H9 (cell line): ENCODE measurements around the gene PXK. TPM values are rescaled to one million over a fixed set of nuclear protein-coding genes. Genes with fewer than 3 reads are reported as not detected.
A peak's percentile ranks its signal among the peaks of the same experiment; 100 is the strongest.

Experiments
- DNase-seq: peaks from one replicate; pipeline ENCODE4 v3.0.0-alpha.2; 2017
- H2AFZ ChIP-seq: one replicate; pipeline ENCODE4 v1.6.1; 2013; ENCODE audit warnings: mild to moderate bottlenecking, low read length, control low read depth, moderate library complexity
- H2AK5ac ChIP-seq: 2 replicates; pipeline ENCODE4 v1.6.1; 2013; ENCODE audit warnings: low read length, control low read depth, mixed read lengths; ENCODE audit not compliant: insufficient read length
- H2BK120ac ChIP-seq: one replicate; pipeline ENCODE4 v1.6.1; 2013; ENCODE audit warnings: low read depth, mild to moderate bottlenecking, low read length, control low read depth, inconsistent platforms; ENCODE audit not compliant: poor library complexity, severe bottlenecking
- H2BK12ac ChIP-seq: 2 replicates; pipeline ENCODE4 v1.6.1; 2013; ENCODE audit warnings: low read length, control low read depth, mixed read lengths, low read depth; ENCODE audit not compliant: insufficient read length
- H2BK15ac ChIP-seq: 2 replicates; pipeline ENCODE4 v1.6.1; 2013; ENCODE audit warnings: low read depth, low read length, control low read depth
- H2BK20ac ChIP-seq: one replicate; pipeline ENCODE4 v1.6.1; 2013; ENCODE audit warnings: low read depth, mild to moderate bottlenecking, low read length, control low read depth, inconsistent platforms; ENCODE audit not compliant: poor library complexity, severe bottlenecking
- H2BK5ac ChIP-seq: 2 replicates; pipeline ENCODE4 v1.6.1; 2013; ENCODE audit warnings: low read length, control low read depth, mixed read lengths; ENCODE audit not compliant: insufficient read length
- H3K14ac ChIP-seq: 2 replicates; pipeline ENCODE4 v1.6.1; 2013; ENCODE audit warnings: low read length, control low read depth; ENCODE audit not compliant: insufficient read depth
- H3K18ac ChIP-seq: 2 replicates; pipeline ENCODE4 v1.6.1; 2013; ENCODE audit warnings: low read depth, mild to moderate bottlenecking, mixed read lengths, low read length, control low read depth; ENCODE audit not compliant: insufficient read length
- H3K23ac ChIP-seq: 2 replicates; pipeline ENCODE4 v1.6.1; 2013; ENCODE audit warnings: low read length, control low read depth, mixed read lengths, low read depth; ENCODE audit not compliant: insufficient read length
- H3K23me2 ChIP-seq: 2 replicates; pipeline ENCODE4 v1.6.1; 2013; ENCODE audit warnings: low read depth, mild to moderate bottlenecking, mixed read lengths, low read length, control low read depth; ENCODE audit not compliant: insufficient read length, poor library complexity, severe bottlenecking
- H3K27ac ChIP-seq: 2 replicates; pipeline ENCODE4 v1.5.1; 2013; ENCODE audit warnings: low read length, control low read depth, mixed read lengths, low read depth; ENCODE audit not compliant: insufficient read length
- H3K27me3 ChIP-seq: 2 replicates; pipeline ENCODE4 v1.6.1; 2013; ENCODE audit warnings: low read length, control low read depth, inconsistent platforms; ENCODE audit not compliant: insufficient read depth
- H3K4ac ChIP-seq: 2 replicates; pipeline ENCODE4 v1.6.1; 2013; ENCODE audit warnings: low read depth, mild to moderate bottlenecking, control low read depth, inconsistent platforms, low read length, moderate library complexity
- H3K4me1 ChIP-seq: 2 replicates; pipeline ENCODE4 v1.6.1; 2013; ENCODE audit warnings: low read length, control low read depth, inconsistent platforms; ENCODE audit not compliant: insufficient read depth
- H3K4me2 ChIP-seq: 2 replicates; pipeline ENCODE4 v1.6.1; 2013; ENCODE audit warnings: low read length, control low read depth, mixed read lengths; ENCODE audit not compliant: insufficient read length, insufficient read depth
- H3K56ac ChIP-seq: 2 replicates; pipeline ENCODE4 v1.6.1; 2013; ENCODE audit warnings: low read depth, mild to moderate bottlenecking, mixed read lengths, low read length, control low read depth; ENCODE audit not compliant: insufficient read length
- H3K79me1 ChIP-seq: 2 replicates; pipeline ENCODE4 v1.6.1; 2013; ENCODE audit warnings: low read depth, mild to moderate bottlenecking, moderate library complexity, low read length, control low read depth, inconsistent platforms; ENCODE audit not compliant: insufficient read depth, poor library complexity, severe bottlenecking
- H3K79me2 ChIP-seq: 2 replicates; pipeline ENCODE4 v1.6.1; 2013; ENCODE audit warnings: low read length, control low read depth, inconsistent platforms; ENCODE audit not compliant: insufficient read depth
- H3K9ac ChIP-seq: 2 replicates; pipeline ENCODE4 v1.6.1; 2013; ENCODE audit warnings: low read length, control low read depth, mixed read lengths; ENCODE audit not compliant: insufficient read length; ENCODE audit errors: extremely low read depth
- H3K9me3 ChIP-seq: one replicate; pipeline ENCODE4 v1.6.1; 2013; ENCODE audit warnings: low read depth, low read length, inconsistent platforms; ENCODE audit not compliant: control insufficient read depth
- H3T11ph ChIP-seq: one replicate; pipeline ENCODE4 v1.6.1; 2013; ENCODE audit warnings: mild to moderate bottlenecking, low read length, control low read depth, inconsistent platforms
- H4K20me1 ChIP-seq: one replicate; pipeline ENCODE4 v1.6.1; 2013; ENCODE audit not compliant: control insufficient read depth, insufficient read length, insufficient read depth
- H4K5ac ChIP-seq: 2 replicates; pipeline ENCODE4 v1.6.1; 2013; ENCODE audit warnings: low read depth, mild to moderate bottlenecking, mixed read lengths, low read length, control low read depth; ENCODE audit not compliant: insufficient read length
- H4K8ac ChIP-seq: replicated peaks from 2 replicates; pipeline ENCODE4 v1.6.1; 2013; ENCODE audit warnings: low read length, control low read depth, mixed read lengths, low read depth; ENCODE audit not compliant: insufficient read length
- H4K91ac ChIP-seq: 2 replicates; pipeline ENCODE4 v1.6.1; 2013; ENCODE audit warnings: low read depth, mild to moderate bottlenecking, moderate library complexity, mixed read lengths, low read length, control low read depth; ENCODE audit not compliant: insufficient read length
- H3K27ac Mint-ChIP-seq, 3 experiments: 2 replicates in 2 of 3; 3 replicates in 1 of 3; pipeline ENCODE4 v1.8.0; 2020 to 2021; ENCODE audit warnings: mixed read lengths in 3 of 3, mild to moderate bottlenecking in 1 of 3, moderate library complexity in 1 of 3
- H3K27me3 Mint-ChIP-seq: 2 replicates; pipeline ENCODE4 v1.8.0; 2021; ENCODE audit warnings: low read depth, mild to moderate bottlenecking, moderate library complexity, mixed read lengths
- H3K36me3 Mint-ChIP-seq, 3 experiments: 2 replicates in 2 of 3; 3 replicates in 1 of 3; pipeline ENCODE4 v1.8.0; 2020 to 2021; ENCODE audit warnings: low read depth in 3 of 3, mixed read lengths in 3 of 3; ENCODE audit not compliant: insufficient read depth in 1 of 3
- H3K4me1 Mint-ChIP-seq, 2 experiments: 2 replicates each; pipeline ENCODE4 v1.8.0; 2020; ENCODE audit warnings: mixed read lengths in 2 of 2
- H3K4me3 Mint-ChIP-seq, 2 experiments: 2 replicates in 1 of 2; 3 replicates in 1 of 2; pipeline ENCODE4 v1.8.0; 2020 to 2021; ENCODE audit warnings: mild to moderate bottlenecking in 2 of 2, mixed read lengths in 2 of 2, moderate library complexity in 1 of 2
- H3K9me3 Mint-ChIP-seq, 2 experiments: 2 replicates in 1 of 2; 3 replicates in 1 of 2; pipeline ENCODE4 v1.8.0; 2020; ENCODE audit warnings: mild to moderate bottlenecking in 2 of 2, mixed read lengths in 2 of 2, moderate library complexity in 1 of 2
- CTCF ChIP-seq: fragments of 200-600 bp; sonication (generic); conservative IDR thresholded peaks from 3 replicates; pipeline ENCODE4 v1.8.0; 2021; ENCODE audit warnings: antibody characterized with exemption, mild to moderate bottlenecking
- WGBS: extraction: QIAGEN DNeasy Blood & Tissue Kit; methylation state at CpG from one replicate; pipeline ENCODE4 v1.1.7; 2013; ENCODE audit warnings: missing lambda C conversion rate, low lambda C conversion rate, mixed read lengths; ENCODE audit not compliant: insufficient read length; ENCODE audit errors: extremely low coverage; 5-methylcytosine and 5-hydroxymethylcytosine counted together
- total RNA-seq: library from RNA; stranded (reverse); gene quantifications from 2 replicates; pipeline ENCODE4 v1.2.1, GENCODE V29; 2021

The PXK gene
- total RNA-seq, 1 experiment from 2014 or later: 3.3 TPM

GRCh38 chr3:58417075-58417474 lies 84.4 kb downstream of the PXK start:
- Histone ChIP-seq H4K8ac (no peak overlapping the region), H2BK120ac (no peak overlapping the region), H4K91ac (no peak overlapping the region), H3K23ac (no peak overlapping the region), H3K9ac (peak overlapping the region; percentile 28), H4K5ac (no peak overlapping the region), H3T11ph (no peak overlapping the region), H3K18ac (no peak overlapping the region), H3K56ac (no peak overlapping the region), H2BK12ac (no peak overlapping the region), H2BK5ac (no peak overlapping the region), H2AK5ac (no peak overlapping the region), H3K23me2 (no peaks in the 10 kb centered on the region), H3K9me3 (no peaks in the 10 kb centered on the region), H4K20me1 (no peaks in the 10 kb centered on the region), H3K79me1 (no peaks in the 10 kb centered on the region), H3K4me1 (no peaks in the 10 kb centered on the region), H2BK15ac (no peak overlapping the region), H3K14ac (no peak overlapping the region), H2AFZ (no peak overlapping the region), H3K27ac (no peak overlapping the region), H3K4me2 (no peak overlapping the region), H3K27me3 (no peaks in the 10 kb centered on the region), H3K79me2 (no peaks in the 10 kb centered on the region), H3K4ac (no peak overlapping the region), H2BK20ac (no peak overlapping the region)
- TF ChIP-seq CTCF: no peak
- Mint-ChIP-seq H3K4me1 (peaks cover 18 to 29% of the 10 kb centered on the region in 2 experiments), H3K27me3 (no peaks in the 10 kb centered on the region), H3K9me3 (no peaks in the 10 kb centered on the region), H3K4me3 (no peak overlapping the region), H3K36me3 (peaks cover 0 to 2% (median 0%) of the 10 kb centered on the region in 3 experiments; a peak in 1 of 7 replicates), H3K27ac (no peak overlapping the region)
- no CpG with 5 or more reads among the region's 2 CpGs for WGBS
- no peak for DNase-seq
